GM19035 (cell line): Measurements from ENCODE around the gene MRC2.

ENCODE experiments used
- ATAC-seq: cut with Tn5 transposase; IDR thresholded peaks from one replicate; pipeline ENCODE4 v1.9.1; 2021; ENCODE audit not compliant: unreplicated experiment

MRC2 gene

DNA sequence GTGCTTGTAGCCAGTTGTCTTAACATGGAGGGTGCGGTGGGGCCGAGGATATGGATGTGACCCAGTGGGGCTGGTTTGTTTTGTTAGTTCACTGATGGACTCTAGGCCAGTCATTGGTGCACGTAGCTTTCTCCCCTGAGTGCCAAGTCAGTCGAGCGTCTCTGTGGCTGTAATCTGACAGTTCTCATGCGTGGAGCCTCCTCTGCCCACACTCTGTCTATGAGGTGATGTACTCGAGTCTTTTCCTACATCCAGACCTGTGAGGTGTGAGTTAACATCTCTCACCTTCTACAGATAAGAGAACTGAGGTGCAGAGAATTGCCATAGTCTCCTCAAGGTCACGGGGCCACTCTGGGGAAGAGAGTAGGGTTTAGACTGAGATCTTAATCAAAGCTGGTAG, 90.4 kb downstream of the MRC2 start:
- no peak for ATAC-seq

DNA sequence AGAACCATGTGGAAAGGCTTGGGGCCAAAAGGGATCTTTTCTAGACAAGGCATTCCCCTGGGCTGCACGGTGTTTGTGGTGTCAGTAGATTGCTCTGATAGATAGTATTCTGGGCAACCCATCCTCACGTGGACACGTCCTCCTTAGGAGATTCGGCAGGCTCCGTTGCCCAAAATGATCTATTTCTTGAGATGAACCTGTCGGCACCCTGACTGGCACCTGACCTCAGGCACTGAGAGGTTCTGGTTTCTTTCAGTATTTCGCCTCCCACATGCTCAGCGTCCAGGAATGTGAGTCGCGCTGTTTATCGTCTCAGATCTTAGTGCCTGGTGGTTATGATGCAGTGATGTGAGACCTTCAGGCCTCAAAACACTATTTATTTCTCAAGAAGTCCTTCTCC, 91.0 kb downstream of the MRC2 start:
- ATAC-seq = no peak

DNA sequence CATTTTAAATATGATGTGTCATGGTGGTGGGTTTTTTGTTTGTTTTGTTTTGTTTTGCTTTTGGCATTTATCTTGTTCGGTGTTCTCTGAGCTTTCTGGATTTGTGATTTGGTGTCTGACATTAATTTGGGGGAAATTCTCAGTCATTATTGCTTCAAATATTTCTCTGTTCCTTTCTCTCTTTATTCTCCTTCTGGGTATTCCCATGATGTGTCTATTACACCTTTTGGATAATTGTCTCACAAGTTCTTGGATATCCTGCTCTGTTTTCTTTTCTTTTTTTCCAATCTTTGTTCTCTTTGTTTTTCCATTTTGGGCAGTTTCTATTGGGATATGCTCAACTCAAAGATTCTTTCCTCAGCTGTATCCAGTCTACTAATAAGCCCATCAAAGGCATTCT, 92.1 kb downstream of the MRC2 start:
- no peak for ATAC-seq

DNA sequence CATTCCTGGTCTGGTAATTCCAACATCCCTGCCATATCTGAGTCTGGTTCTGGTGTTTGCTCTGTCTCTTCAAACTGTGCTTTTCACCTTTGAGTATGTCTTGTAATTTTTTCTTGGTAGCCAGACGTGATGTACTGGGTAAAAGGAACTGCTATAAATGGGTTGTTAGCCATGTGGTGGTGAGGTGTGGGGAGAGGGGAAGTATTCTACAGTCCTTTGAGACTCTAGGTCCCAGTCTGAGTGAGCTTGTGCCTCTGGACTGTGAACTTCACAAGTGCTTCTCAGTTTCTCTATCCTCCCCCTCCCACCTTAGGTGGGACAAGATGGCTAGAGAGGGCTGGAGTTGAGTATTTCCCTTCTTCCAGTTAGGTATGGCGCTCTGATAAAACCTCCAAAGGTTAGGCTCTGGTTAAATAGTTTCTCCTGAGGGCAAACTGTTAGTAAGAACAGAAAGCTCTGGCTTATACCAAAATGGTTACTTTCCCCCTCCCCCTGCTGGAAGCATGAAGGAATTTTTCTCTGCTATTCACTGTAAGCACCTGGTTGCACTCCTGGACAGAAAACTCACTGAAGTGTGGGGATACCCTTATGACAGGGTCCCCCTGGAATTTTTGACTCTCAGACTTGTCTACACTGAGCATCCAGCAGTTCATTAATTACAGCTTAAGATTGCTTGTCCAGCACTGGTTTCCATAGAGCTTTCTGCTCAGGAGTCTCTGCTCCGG, 92.8 kb downstream of the MRC2 start:
- no peak for ATAC-seq

DNA sequence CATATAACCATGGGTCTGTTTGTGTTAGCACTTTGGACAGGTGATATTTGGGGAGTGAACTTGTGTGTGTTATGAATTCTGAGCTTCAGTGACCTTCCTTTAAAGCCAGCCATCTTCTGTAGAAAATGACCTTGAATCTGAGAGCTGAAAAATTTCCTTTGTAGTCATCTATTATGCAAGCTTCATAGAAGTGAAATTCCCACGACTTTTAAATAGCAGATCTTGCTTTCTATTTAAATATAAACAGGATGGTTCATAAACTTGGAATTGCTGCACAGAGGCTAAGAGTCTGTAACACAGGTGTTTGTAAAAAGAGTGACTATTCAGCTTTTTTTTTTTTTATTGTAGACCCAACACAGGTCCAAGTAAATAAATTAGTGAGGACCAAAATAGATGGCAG, 95.2 kb downstream of the MRC2 start:
- ATAC-seq = no peak

DNA sequence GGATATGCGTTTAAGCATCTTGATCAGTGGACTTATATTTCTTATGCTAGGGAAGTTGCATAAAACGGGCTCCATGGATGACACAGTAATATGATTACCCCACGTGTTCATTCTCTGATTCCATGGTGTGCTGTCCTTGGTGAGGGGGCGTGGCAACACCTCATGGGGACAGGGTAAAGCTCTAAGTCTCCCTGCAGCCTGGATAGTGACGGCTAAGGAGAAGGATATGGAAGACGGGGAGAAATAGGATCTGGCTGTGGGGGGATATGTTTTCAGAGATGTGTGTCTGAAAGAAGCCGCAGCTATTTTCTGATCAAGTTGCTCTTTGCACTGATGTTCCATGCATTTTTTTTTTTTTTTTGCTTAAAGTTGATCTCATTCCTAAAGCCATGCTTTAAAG, 96.4 kb downstream of the MRC2 start:
- ATAC-seq = no peak

DNA sequence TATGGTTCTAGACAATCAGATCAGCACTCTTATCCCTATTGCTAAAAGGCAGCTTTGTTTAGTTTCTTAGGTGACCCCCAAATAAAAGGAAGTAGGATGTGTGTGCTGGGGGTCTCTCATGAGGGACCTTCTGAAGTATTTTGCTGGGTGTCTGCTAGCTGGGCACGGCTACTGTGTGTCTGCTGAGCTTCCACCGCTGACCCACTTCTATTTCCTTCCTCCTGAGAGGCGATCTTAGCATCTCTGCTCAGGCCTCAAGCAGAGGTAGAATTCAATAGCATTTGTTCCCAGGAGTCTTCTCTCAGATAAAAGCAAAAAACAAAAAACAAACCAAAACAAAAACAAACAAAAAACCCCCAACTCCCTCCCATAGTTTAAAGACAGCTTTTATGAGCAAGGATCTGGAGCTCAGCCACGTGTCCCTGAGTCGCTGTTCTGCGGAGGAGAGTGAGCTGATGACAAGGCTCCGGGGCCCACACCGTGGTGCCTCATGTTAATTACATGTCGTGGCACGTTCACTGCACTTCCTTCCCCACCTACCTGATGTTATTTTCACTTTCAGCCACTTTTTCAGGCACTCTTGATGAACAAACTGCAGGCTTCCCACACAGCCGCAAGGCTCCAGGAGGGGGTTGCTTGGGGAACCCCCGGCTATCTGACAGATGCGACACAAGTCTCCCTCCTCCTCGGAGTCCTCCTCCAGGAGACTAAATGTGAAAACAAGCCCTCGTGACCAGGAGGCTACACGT, 97.1 kb downstream of the MRC2 start:
- peak; percentile 89 for ATAC-seq

DNA sequence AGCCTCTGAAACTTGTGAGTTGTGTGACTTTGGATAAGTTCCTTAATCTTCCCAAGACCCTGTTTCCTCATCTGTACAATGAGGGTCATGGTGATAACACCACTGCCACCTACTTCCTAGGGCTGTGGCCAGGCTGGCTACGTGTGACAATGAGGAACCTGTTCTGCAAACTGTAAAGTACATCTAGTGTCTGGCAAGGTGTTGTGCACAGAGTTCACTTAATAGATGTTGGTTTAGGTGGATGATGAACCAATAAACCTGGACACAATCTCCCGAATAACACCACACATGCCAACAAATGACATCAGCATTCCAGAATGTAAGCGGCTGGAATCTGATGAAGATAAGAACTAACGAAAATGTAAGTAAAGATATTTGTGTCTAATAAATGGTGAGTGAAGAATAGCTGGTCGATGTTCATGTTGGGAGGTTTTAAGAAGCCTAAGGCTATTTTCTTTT, 98.3 kb downstream of the MRC2 start:
- no peak for ATAC-seq

DNA sequence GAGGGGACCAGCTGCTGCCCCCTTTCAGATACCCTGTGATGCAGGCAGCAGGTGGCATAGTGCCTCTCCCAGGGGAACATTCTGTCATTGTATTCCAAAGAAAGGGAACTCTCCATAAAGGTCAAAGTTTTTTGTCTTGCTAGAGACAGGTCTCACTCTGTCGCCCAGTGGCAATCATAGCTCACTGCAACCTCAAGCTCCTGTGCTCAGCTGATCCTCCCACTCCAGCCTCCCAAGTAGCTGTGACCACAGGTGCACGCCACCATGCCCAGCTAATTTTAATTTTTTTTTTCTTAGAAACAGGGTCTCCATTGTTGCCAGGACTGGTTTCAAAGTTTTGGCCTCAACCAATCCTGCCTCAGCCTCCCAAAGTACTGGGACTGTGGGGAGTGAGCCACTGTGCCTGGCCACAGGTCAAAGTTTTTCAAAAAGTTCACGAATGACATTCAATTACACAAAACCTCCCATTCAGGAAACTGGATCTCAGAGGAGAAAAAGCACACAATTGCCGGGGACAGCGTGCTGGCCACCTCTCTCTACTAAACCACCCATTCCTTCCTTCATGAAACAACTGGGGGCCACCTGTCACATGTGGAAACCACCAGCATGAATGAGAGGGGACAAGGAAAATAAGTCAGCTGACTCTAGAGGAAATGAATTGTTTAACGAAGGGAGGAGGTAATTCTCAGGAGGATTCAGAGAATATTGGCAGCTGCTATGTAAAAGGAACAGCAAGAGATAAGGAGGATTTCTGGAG, 100.6 kb downstream of the MRC2 start:
- no peak for ATAC-seq

DNA sequence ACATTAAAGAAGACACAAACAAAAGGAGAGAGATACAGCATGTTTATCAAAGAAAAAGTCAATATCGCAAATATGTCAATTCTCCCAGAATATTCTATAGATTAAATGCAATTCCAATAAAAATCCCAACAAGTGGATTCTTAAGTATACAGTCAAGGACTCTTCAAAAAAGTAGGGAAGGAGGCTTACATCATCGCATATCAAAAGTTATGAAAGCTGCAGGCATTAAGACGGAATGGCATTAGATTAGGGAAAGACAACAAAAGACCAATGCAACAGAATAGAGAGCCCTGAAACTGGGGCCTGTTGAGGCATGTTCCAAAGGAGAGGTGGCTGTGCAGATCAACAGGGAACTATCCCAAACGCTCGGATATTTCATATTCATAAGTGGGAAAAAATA, 104.7 kb downstream of the MRC2 start:
- ATAC-seq = no peak

DNA sequence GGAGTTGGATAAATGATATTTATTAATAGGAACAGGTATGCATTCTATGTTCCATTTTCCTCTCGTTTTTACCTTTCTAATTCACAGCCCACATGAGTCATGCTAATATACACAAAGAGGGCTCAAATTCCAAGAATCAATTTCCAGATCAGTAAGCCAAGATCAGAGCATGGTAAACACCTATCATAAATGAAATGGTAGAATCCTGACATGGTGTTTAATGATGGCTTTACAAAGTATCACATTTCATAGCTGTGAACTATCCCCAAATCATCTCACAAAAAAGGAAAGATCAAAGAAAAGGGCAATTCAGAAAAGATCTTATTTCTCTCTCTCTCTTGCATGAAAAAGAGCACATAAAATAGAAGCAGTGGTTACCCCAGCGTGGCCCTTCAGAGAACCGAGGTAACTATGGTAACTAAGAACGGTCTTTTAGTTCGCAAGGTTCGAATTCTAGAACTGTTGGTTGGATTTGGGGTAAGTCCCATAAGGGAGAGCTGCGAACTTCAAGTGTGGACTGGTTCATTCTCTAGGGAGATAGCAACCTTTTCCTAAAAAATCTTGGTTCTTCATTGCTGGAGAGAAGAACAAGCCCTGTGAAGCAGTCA, 107.7 kb downstream of the MRC2 start:
- no peak for ATAC-seq

DNA sequence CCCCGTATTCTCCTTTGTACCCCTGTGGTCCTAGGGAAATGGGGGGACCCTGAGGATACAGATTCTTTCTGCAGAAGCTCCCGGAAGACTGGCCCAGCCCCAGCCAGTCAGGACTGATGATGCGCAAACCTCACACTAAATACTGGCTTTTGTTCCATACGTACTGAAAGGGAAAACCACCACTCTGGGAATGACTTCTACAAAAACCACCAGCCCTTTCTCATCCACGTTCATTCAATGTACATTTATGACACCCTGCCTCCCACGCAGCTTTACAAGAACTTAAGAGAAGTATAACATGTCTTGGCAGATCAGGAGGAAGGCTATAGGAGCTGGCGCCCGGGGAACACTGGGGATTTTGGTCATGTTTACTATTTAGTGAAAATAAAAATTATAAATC, 110.0 kb downstream of the MRC2 start:
- ATAC-seq = no peak

DNA sequence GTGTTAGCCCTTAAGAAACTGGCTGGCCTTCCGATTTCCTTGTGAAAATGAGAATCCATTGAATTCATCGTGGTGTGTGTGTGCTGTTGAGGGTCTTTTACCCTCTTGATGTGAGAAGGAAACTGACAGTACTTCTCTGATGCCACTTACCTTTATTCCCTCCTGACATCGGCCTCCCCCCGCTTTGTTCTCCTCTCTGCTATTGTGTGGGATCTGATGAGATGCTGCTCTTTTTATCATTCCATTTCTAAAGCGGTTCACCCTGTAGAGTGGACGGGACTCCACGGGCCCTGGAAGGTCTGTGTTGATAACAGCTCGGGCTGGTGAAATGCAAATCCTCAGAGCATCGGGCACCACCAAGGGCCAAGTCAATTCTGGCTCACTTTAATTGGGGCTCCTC, 110.8 kb downstream of the MRC2 start:
- no peak for ATAC-seq

DNA sequence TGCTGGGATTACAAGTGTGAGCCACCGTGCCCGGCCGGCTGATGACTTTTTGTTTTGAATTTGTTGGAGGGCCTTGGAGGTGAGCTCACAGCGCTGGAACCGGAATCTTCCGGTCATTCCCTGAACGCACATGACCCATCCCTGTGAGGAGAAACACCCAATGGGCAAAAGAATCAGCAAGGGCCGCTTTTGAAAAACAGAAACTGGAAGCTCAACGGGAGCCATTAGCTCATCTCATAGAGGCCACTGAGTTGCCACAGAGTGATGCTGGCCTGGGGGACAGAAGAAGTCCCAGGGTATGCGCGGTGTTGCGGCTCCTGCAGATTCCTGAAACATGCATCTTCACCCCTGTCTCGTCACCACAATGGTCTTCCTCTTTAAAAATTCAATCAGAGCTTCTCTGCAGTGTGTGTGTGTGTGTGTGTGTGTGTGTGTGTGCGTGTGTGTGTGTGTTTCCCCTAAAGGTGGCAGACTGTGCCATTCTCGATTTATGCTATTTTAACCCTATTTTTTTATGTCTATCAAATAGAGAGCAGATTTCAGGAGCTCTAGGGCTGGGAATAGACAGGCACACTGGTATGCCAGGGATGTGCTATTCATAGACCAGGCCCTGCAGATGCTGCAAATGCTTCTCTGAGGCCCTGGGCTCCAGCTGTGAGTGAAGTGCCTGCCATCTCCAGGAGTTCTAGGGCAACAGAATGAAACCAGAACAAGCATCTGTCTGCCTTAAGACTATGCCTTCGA, 112.3 kb downstream of the MRC2 start:
- ATAC-seq = no peak

DNA sequence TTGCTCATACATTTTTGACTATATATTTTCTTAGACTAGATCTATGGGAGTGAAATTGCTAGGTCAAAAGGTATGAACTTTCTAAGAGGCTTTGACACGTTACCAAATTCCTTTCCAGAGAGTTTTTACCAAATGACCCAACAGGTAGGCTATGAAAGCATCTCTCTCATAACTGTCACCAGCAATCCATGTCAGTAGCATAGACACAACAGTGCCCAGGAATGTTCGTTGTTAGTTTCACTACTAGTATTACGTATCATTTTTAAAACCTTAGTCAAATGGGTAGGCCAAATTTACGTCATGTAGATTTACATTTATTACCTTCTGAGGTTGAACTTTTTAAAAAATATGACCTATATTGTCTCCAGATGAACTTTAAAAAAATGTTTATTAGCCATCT, 113.8 kb downstream of the MRC2 start:
- ATAC-seq = peak; percentile 55
